ENCODE results near the gene CCDC102B.
"Not testable (repeated sequence)": the region's sequence is repeated elsewhere in the genome, so short reads cannot be mapped to it uniquely, and the experiment has no call there.

CCDC102B gene

DNA sequence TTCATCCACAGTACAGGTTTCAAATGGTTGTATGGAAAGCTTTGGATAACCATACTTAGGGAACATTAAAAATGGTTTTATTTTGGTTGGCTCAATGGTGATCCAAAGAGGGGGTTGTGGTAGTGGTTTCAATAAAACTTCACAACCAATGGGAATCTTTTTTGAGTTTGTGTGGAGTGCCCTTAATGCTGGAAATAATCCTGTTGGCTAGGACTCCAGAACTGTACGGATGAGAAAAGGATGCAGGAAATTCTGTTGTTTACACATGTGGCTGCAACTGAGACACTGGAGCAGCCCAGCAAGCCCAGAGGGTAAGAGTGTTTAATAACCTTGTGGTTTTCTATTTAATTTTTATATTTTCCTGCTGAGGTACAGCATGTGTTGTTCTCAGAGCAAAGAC, at the start of gene CCDC102B:
Gene CCDC102B, plus strand, starts transcription at position 210 of the 400 bp plus-strand sequence. CDS start 38,684 bp downstream, outside the sequence.
- DNase-seq (ENCODE audit: low read depth, low spot score): peak; percentile 85

DNA sequence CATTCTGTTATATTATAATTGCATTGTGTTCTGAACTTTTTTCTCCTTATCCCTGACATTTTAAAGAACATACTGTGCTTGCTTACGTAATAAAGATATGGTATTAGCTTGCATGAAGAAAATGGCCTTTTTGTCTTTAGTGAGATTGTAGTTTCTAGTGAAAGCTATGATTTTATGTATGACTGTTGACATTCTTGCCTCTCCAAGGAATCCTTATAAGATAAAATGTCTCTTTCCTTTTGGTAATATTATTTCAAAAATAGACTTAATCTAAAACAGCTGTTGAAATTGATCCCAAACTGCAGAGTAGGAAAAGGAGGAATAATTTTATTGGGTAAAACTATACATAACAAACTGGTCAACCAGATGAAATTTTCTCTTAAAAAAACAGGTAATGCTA, 40.8 kb upstream of the CCDC102B start:
- no peak for DNase-seq (ENCODE audit: low read depth, low spot score)

DNA sequence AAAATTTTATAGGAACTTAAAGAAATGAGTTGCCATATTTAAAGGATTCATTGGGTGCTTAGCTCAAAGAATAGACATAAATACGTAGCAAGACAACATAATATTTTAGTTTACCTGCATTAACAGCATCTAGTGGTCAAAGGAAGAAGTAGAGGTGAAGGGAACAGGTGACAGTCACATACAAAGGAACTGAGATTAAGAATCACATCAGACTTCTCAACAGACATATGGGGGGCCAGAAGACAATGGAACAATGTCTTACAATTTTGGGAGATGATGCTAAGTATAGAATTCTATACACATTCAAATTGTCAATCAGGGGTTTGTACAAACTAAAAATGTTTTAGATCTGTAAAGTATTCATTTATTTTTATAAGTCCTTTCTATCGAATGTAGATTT, 38.6 kb upstream of the CCDC102B start:
- DNase-seq (ENCODE audit: low read depth, low spot score): no peak

DNA sequence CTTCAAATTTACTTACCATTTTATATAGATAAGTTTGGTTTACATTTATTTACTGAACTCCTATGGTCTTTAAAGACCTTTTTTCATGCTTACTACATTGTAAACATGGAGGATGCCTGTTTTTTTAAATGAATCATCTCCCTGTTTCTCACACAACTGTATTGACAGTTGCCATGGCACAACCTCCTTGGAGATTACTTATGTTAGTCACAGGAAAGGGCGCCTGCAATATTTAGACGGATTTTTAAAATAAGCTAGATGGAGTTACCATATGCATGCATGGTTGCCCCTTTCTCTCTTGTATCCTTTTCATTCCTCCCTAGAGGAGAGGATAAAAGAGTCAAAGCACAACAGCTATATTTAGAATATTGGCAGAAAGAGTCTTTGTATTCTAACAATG, 34.8 kb upstream of the CCDC102B start:
- DNase-seq (ENCODE audit: low read depth, low spot score): peak; percentile 46

DNA sequence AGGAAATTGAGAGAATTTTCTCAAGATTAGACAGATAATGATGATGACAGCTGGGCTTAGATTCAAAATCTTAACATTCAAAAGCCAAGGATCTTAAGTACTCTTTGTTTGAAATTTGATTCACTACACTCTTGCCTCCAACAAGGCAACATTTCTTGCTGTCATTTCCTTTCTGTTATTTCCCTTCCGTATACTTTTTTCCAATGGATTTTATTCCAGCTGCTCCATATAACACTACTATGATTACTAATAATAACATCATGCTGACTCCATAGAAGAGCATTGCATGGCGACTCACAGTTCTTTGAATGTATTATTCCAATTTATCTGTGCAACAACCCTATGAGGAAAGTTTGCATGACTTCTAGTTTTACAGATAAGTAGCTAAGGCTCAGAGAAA, 33.9 kb upstream of the CCDC102B start:
- no peak for DNase-seq (ENCODE audit: low read depth, low spot score)

DNA sequence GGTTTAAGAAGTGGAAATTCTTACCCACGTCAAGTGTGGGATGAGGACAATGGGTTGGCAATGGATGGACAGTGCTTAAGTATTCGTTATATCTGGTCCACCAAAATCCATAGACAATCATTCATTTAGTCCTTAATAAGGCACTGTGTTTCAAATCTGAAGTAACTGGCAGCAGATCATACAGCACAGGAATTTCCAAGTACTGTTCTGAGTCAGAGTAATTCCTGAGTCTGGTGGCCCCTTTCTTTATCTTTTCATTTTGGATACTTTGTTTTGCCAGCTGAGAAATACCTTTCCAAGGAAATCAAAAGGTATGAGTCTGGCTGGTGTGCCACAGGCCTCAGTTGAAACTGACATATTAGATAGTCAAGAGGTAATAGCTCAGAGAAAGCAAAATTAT, 31.4 kb upstream of the CCDC102B start:
- DNase-seq (ENCODE audit: low read depth, low spot score): no peak

DNA sequence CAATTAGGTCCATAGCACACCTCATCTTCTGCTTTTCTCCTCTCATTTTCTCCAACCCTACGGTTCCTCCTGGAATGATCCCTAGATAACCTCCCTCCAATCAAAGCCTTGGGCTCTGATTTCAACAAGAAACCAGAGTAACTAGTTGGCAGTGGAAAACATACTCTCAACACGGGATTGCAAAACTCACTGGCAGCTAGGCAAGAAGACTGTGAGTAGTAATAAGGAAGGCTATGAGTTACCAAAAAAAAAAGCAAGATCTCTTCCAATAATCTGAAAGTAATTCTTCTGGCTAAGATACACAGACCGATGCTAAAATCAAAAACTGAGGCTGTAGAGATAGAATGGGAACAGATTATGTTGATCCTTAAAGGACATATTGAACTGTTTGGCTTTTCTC, 28.4 kb upstream of the CCDC102B start:
- DNase-seq (ENCODE audit: low read depth, low spot score): no peak

DNA sequence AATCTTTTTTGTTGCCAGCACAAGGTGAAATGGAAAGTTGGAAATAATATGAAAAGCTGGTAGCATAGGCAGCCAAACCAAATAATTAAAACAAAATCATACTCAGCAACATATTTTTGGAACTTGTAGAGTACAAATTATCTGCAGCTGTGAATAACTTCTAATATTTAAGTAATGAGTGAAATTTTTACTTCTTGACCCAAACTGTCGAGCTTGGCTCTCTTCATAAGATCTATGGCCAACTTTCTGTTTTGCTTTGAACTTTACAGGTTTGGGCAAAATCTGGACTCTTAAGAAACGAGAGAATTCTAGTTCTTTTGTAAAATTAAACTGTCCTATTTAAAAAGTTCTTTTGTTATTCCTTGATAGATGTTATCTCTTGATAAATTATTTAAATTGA, 25.6 kb upstream of the CCDC102B start:
- no peak for DNase-seq (ENCODE audit: low read depth, low spot score)

DNA sequence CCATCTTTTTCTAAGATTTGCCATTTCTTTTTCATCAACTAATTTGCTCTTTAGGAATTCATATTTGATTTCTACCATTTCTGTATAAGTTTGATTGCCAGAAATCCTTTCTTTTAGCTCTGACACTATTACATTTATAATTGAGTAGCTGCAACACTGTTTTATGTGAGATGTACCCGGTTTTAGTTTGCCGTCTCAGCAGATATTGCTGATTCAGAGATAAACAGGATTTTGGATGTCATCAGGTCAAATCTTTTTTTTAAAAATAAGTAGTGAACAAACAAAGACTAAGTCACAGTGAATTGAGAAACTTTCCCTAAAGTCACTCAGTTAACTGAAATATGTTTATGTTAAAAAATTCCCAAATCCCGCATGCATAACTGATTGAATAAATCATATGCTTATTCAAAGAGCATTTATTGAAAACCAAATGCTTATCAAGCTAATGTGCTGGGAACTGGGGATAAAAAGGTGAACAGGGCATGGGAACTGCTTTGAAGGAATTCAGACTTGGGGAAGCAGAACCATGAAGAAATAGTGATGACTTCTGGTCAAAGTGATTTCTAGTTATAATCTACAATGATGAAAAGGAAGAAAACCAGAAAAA, 19.5 kb upstream of the CCDC102B start:
- DNase-seq (ENCODE audit: low read depth, low spot score): no peak

DNA sequence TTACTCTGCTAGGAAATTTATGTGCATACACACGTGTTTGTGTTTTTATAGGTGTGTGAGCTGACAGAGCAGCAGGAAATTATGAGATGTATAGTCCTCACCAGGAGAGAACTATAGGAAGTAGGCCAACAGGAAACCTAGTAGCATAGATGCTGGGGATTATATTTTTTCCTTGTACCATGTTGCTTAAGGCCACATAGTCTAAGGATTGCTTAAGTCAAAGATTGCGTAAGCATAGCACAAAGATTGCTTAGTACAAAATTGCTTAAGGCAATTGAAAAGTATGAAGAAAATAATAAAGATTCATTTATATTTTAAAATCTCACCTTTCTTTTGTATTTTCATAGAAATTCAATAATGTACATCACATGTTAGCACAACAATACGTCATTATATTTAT, 18.7 kb upstream of the CCDC102B start:
- DNase-seq (ENCODE audit: low read depth, low spot score): no peak

DNA sequence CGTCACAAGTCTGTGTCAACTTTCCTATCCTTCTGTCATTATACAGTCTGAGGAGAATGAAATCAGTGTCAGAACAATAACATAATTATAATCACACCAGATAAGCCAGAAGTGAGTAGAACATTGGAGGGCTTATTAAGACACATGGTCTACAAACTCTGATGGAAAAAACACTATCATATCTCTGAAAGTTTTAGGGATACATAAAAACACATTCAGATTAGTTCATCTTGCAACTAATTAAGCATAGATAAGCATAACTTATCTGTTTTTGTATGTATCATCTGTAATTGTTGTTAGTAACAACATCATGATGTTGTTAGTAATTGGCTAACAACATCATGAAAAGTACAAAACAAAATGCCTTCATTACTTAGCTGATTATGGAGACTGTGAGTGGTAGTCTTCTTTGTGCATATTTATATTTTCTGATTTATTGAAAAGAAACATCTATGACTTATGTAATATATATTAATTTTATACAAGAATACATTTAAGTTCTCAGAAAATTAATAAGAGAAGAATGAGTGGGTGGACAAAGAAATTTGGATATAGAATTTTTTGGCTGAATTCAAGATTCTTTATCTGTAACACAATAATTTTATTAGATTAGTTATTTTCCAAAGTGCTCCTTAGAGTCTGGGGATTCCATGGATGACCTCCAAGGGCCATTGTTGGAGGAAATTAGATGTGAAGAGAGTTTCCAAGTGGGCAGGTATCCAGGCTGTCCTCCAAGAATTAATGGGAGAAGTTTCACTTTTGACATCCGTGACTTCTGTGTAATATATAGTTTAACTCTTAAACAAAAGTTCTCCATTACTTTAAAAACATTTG, 16.9 kb upstream of the CCDC102B start:
- no peak for DNase-seq (ENCODE audit: low read depth, low spot score)

DNA sequence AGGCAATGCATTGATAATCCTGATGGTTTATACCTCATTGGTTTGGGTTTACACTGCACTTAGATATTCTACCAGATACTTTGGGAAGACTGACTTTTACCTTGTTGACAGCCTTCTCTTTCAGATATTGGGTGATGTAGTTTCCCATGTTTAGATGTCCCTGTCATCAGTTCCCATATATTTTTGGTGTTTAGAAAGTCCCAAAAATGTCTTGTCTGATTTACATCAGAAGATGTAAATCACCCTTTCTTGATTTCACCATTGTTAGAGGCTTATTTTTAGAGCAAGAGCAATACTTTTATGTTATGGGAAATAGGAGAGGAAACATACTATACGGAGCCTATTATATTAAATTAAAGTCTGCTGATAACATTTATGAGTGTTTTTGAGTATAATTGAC, 14.4 kb upstream of the CCDC102B start:
- no peak for DNase-seq (ENCODE audit: low read depth, low spot score)

DNA sequence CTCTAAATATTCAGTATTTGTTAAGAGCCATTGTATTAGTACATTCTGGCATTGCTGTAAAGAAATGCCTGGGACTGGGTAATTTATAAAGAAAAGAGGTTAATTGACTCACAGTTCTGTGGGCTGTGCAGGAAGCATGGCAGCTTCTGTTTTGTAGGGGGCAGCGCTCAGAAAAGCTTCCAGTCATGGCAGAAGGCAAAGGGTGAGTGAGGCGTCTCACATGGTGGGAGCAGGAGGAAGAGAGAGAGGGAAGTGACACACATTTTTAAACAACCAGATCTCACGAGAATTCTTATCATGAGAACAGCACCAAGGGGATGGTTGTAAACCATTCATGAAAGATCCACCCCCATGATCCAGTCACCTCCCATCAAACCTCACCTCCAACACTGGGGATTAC, 13.8 kb upstream of the CCDC102B start:
- no peak for DNase-seq (ENCODE audit: low read depth, low spot score)

DNA sequence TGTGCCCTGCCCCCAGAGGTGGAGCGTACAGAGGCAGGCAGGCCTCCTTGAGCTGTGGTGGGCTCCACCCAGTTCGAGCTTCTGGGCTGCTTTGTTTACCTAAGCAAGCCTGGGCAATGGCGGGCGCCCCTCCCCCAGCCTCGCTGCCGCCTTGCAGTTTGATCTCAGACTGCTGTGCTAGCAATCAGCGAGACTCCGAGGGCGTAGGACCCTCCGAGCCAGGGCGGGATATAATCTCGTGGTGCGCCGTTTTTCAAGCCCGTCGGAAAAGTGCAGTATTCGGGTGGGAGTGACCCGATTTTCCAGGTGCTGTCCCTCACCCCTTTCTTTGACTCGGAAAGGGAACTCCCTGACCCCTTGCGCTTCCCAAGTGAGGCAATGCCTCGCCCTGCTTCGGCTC, 7.6 kb upstream of the CCDC102B start:
- not testable (repeated sequence) for DNase-seq (ENCODE audit: low read depth, low spot score)

DNA sequence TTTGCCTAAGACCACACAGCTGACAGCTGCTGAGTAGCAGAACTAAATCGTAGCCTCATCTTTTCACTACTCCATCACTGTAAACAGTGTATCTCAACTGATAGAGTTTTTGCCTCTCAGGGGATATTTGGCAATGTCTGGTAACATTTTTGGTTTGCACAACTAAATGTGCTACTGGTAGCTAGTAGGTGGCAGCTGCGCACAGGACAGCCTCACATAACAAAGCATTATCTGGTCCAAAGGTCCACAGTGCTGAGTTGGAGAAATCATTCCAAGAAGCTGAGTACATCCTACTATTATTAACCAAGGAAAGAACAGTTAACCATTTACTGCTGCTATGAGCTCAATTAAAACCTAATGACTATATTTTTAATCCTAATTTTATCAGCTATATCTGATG, 6.1 kb upstream of the CCDC102B start:
- DNase-seq (ENCODE audit: low read depth, low spot score): no peak

DNA sequence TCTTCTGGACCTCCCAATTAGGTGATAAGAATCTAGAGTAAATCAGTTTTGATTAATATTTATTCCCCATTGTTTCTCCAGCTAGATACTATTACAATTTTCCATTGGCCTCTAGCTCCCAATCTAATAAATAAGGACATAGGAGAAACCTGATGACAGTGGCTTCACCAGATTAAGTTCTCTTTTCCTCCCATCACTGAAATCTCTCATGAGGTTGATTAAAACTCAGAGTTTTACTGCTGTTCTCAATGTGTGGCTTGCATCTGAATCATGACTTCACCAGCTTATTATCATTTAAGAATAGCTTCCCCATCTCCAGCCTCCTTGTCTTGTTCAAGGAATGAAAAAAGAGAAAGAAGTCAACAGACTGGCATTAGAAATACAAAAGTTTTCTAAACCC, 3.9 kb upstream of the CCDC102B start:
- DNase-seq (ENCODE audit: low read depth, low spot score): no peak

DNA sequence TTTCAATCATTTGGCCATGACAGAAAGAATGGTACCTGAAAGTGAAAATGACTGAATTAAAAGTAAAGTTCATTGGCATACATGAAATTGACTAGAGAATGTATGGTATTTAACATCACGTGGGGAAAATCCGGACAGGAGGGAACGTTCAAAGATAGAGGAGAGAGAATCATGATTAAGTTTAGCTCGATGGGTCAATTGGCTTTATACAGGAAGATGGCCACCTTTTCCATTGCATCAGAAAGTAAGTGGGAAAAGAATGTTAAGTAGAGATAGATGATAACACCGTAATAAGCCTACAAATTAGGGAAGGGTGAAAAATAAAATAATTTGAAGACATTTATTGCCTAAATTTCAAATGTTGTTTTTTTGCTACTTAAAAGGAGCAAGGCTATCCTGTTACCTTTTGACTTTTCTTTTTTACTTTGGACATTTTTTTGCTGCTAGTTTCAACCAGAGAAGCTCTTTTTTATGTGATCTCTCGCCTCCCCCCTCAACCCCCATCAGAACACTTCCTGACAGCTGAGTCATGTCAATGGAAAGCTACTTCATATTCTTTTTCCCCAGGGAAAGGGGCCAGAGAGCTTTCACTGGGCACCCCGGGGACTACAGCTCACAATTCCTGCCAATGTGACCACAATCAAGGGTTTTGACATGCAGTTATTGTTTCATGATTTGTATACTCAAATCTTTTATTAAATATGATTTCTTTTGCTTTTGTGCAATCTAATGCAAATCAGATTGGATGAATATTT, 767 bp upstream of the CCDC102B start:
- peak; percentile 75 for DNase-seq (ENCODE audit: low read depth, low spot score)

DNA sequence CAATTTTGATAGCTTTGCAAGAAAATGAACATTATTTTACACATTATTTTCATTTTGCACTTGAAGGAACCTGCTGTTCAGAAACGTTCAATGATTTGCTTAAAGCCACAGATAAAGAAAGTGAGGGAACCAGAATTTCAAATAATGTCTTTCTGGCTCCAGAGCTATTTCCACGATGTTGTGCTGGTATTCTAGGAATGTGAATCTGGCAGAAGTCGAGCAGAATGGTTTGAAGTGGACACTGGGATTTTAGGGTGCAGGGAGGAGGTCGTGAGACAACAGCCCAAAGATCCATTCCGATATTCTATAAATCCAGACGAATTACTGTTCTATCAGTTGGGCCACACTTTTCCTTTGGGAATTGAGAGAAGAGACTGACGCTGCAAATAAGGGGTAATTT, 2.2 kb downstream of the CCDC102B start:
- no peak for DNase-seq (ENCODE audit: low read depth, low spot score)

DNA sequence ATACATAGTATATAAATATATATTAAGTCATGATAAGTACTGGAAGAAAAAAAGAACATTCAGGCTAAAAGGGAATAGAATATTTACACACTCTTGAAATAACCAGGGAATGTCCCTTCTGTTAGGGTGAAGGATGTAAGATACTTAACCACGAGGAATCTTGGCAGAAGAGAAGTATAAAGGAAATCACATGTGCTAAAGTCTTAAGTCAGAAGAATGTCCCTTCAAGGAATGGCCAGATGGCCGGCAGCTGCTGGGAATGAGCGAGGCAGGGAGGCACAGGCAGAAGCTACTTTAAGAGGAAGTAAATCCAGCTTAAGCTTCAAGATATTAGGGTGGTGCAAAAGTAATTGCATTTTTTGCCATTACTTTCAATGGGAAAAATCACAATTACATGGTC, 5.5 kb downstream of the CCDC102B start:
- DNase-seq (ENCODE audit: low read depth, low spot score): peak; percentile 60

DNA sequence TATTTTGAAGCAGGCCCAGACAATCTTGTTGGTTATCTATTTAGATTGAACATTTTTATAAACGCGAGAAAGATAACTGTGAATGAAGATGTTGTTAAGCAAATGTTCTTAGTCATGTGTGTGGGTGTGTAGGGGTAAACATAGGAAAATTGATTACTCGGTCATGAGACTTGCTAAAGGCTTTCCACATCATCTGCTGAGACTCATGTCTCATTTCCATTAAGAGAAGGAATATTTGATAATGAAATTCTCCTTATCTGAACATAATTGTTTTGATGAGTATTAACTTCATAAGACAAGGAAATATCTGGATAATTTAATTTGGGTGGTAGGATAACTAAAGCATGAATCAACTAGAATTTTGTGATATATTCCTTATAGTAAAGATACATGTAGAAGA, 19.7 kb downstream of the CCDC102B start:
- no peak for DNase-seq (ENCODE audit: low read depth, low spot score)

DNA sequence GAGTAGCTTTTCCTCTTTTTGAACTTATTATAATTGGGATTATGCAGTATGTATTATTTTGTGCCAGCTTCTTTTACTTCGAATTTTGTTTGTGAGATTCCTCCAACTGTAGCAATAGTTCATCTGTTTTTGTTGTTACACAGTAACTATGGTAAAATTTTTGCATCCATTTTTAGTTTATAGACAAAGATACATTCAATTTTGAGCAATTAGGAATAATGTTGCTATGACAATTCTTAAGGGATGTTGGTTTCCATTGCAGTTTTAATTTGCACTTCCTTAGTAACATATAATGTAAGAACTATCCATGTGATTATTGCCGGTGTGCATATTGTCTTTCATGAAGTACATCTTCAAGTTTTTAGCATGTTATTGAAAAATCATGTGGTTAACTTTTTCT, 20.7 kb downstream of the CCDC102B start:
- DNase-seq (ENCODE audit: low read depth, low spot score): no peak

DNA sequence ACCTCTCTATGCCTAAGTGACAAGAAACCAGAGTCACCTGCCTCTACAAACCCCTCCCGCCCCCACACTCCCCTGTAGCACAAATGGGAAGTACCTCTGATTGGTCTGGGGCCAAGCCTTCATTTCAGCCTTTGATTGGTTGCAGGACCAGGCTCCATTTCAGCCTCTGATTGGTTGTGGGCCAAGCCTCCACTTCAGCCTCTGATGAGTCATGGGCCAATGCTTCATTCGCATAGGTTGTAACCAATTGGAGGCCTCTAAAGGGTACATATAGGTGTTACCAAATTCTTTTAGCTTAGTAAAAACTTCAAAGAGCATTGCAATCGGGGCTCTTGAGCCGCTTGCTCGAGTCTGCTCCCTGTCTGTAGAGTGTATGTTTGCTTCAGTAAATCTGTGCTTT, 25.0 kb downstream of the CCDC102B start:
- no peak for DNase-seq (ENCODE audit: low read depth, low spot score)

DNA sequence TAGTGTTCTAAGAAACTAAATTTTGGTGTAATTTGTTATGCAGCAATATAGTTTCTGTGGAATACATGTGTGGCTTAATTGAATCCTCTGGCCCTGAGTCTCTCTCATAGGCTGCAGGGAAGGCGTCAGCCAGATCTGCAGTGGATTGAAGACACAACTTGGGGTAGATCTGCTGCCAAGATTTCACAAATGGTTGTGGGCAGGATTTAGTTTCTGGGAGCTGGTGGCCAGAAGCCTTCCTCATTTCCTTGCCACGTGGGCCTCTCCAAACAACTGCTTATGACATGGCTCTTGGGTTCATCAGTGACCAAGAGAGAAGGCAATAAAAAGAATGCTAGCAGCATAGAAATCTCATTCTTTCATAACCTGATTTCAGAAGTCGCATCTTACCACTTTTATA, 28.2 kb downstream of the CCDC102B start:
- DNase-seq (ENCODE audit: low read depth, low spot score): no peak
